ENCODE measurements around the gene AIFM3. TPM values are rescaled to one million over a fixed set of nuclear protein-coding genes. Genes with fewer than 3 reads are reported as not detected.
A peak's percentile ranks its signal among the peaks of the same experiment; 100 is the strongest.

AIFM3 gene
- total RNA-seq, 2 donors from 2014 or later, result 0.11 to 0.12 TPM

- ATAC-seq (no peak), DNase-seq (ENCODE audit: low spot score in 2 of 2) (no peak)
- Mint-ChIP-seq H3K36me3 (no peaks in the 10 kb centered on the region), H3K27ac (no peak overlapping the region), H3K9me3 (no peaks in the 10 kb centered on the region)
Observed at GRCh38 chr22:20991252-20992055, 24.4 kb downstream of the AIFM3 start.

- no peak for ATAC-seq
- DNase-seq (ENCODE audit: low spot score in 2 of 2), result no peak
- no peaks in the 10 kb centered on the region for H3K9me3 Mint-ChIP-seq
- H3K36me3 Mint-ChIP-seq, result no peaks in the 10 kb centered on the region
- H3K27ac Mint-ChIP-seq, result no peak overlapping the region
Observed at GRCh38 chr22:20992056-20992442, 25.0 kb downstream of the AIFM3 start.

- no peaks in the 10 kb centered on the region for H3K36me3 Mint-ChIP-seq
- DNase-seq (ENCODE audit: low spot score in 2 of 2) (no peak), ATAC-seq (no peak)
- H3K9me3 Mint-ChIP-seq, result no peaks in the 10 kb centered on the region
- H3K27ac Mint-ChIP-seq, result peak overlapping the region in 1 of 2 donors; percentile 77
Observed at GRCh38 chr22:20992456-20993303, 25.6 kb downstream of the AIFM3 start.

GRCh38 chr22:20993304-20994127 is 26.5 kb downstream of the AIFM3 start:
- Mint-ChIP-seq H3K36me3 (no peaks in the 10 kb centered on the region), H3K9me3 (no peaks in the 10 kb centered on the region), H3K27ac (no peak overlapping the region)
- ATAC-seq (no peak), DNase-seq (ENCODE audit: low spot score in 2 of 2) (no peak)

- Mint-ChIP-seq H3K36me3 (no peaks in the 10 kb centered on the region), H3K27ac (peak overlapping the region in 1 of 2 donors; percentile 39), H3K9me3 (no peaks in the 10 kb centered on the region)
- ATAC-seq (no peak), DNase-seq (ENCODE audit: low spot score in 2 of 2) (no peak)
Observed at GRCh38 chr22:20994128-20994901, 27.3 kb downstream of the AIFM3 start.

GRCh38 chr22:20994902-20995241 is 27.8 kb downstream of the AIFM3 start:
- peak overlapping the region in 1 of 2 donors; percentile 39 for H3K27ac Mint-ChIP-seq
- H3K9me3 Mint-ChIP-seq, result no peaks in the 10 kb centered on the region
- ATAC-seq (no peak), DNase-seq (ENCODE audit: low spot score in 2 of 2) (no peak)
- H3K36me3 Mint-ChIP-seq, result peaks cover 0 to 3% of the 10 kb centered on the region in 2 donors

GRCh38 chr22:20995329-20996030 is 28.4 kb downstream of the AIFM3 start:
- no peak for ATAC-seq
- peaks cover 0 to 7% of the 10 kb centered on the region in 2 donors for H3K36me3 Mint-ChIP-seq
- peak overlapping the region; percentile 39 to 62 for H3K27ac Mint-ChIP-seq
- no peak for DNase-seq (ENCODE audit: low spot score in 2 of 2)
- H3K9me3 Mint-ChIP-seq, result no peaks in the 10 kb centered on the region

GRCh38 chr22:20996031-20996410 is 29.0 kb downstream of the AIFM3 start:
- H3K27ac Mint-ChIP-seq, result peak overlapping the region in 1 of 2 donors; percentile 39
- no peak for ATAC-seq
- no peak for DNase-seq (ENCODE audit: low spot score in 2 of 2)
- no peaks in the 10 kb centered on the region for H3K9me3 Mint-ChIP-seq
- H3K36me3 Mint-ChIP-seq, result peaks cover 0 to 10% of the 10 kb centered on the region in 2 donors

- Mint-ChIP-seq H3K27ac (peak overlapping the region in 1 of 2 donors; percentile 64), H3K36me3 (peaks cover 5 to 17% of the 10 kb centered on the region in 2 donors), H3K9me3 (no peaks in the 10 kb centered on the region)
- no peak for ATAC-seq
- DNase-seq (ENCODE audit: low spot score in 2 of 2), result no peak
Observed at GRCh38 chr22:20996598-20997535, 29.8 kb downstream of the AIFM3 start.

- DNase-seq (ENCODE audit: low spot score in 2 of 2) (no peak), ATAC-seq (no peak)
- H3K36me3 Mint-ChIP-seq, result peaks cover 5 to 18% of the 10 kb centered on the region in 2 donors
- peak overlapping the region; percentile 64 to 89 for H3K27ac Mint-ChIP-seq
- no peaks in the 10 kb centered on the region for H3K9me3 Mint-ChIP-seq
Observed at GRCh38 chr22:20997536-20998257, 30.6 kb downstream of the AIFM3 start.

- Mint-ChIP-seq H3K36me3 (peaks cover 5 to 24% of the 10 kb centered on the region in 2 donors), H3K9me3 (no peaks in the 10 kb centered on the region), H3K27ac (peak overlapping the region in 1 of 2 donors; percentile 89)
- DNase-seq (ENCODE audit: low spot score in 2 of 2), result no peak
- no peak for ATAC-seq
Observed at GRCh38 chr22:20998411-20999336, 31.6 kb downstream of the AIFM3 start.

GRCh38 chr22:20999350-21000206 is 32.5 kb downstream of the AIFM3 start:
- ATAC-seq (no peak), DNase-seq (ENCODE audit: low spot score in 2 of 2) (no peak)
- no peaks in the 10 kb centered on the region for H3K9me3 Mint-ChIP-seq
- peak overlapping the region; percentile 74 to 100 for H3K27ac Mint-ChIP-seq
- H3K36me3 Mint-ChIP-seq, result peaks cover 5 to 24% of the 10 kb centered on the region in 2 donors

Measured in activated naive CD4-positive, alpha-beta T cell treated with anti-CD3 and anti-CD28 coated beads, Interleukin-2, amount 50 U/mL, for 72 hours (primary cell).